ENCODE results near the gene SLC10A3.

SLC10A3 gene

GRCh38 chrX:154486396-154487207, 3.8 kb downstream of the SLC10A3 start, which contains the start of gene UBL4A:
Gene UBL4A, minus strand, starts transcription at chrX:154486615. Its CDS starts 31 bp downstream, at chrX:154486584.
- peak within 1 kb of the TSS; percentile 63 for H3K4me3 ChIP-seq (ENCODE audit: low read depth, low read length)
- POLR2A ChIA-PET = interaction anchor here (0.9 to 1.1 kb wide), 3 partner anchors 8 to 26 kb away, joined by 3 read pairs; partner anchors contain the start of gene LAGE3
- CTCF ChIA-PET = interaction anchor here (1.0 to 2.5 kb wide), 4 partner anchors 10 to 49 kb away, joined by 3 to 9 read pairs (median 4); no protein-coding TSS in a partner anchor
- DNase-seq (ENCODE audit: low read depth, low spot score) = no peak
- no peak for TF ChIP-seq CTCF (IDR thresholded peaks at IDR 0.05; ENCODE audit: insufficient read depth, low read length, missing control alignments)

- no peak for TF ChIP-seq CTCF (IDR thresholded peaks at IDR 0.05; ENCODE audit: insufficient read depth, low read length, missing control alignments)
- H3K4me3 ChIP-seq (ENCODE audit: low read depth, low read length) = peak overlapping the region; percentile 63
- ChIA-PET POLR2A (interaction anchor here (0.6 to 1.1 kb wide), 3 partner anchors 20 to 88 kb away, joined by 3 read pairs; partner anchors contain the start of gene RPL10), CTCF (interaction anchor here (1.0 to 2.5 kb wide), 3 partner anchors 10 to 50 kb away, joined by 4 to 9 read pairs (median 5); no protein-coding TSS in a partner anchor)
- no peak for DNase-seq (ENCODE audit: low read depth, low spot score)
Measured at GRCh38 chrX:154486052-154486395, 4.4 kb downstream of the SLC10A3 start.

- TF ChIP-seq CTCF (IDR thresholded peaks at IDR 0.05; ENCODE audit: insufficient read depth, low read length, missing control alignments) = no peak
- ChIA-PET POLR2A (interaction anchor here (0.6 to 1.1 kb wide), 4 partner anchors 12 to 87 kb away, joined by 3 read pairs; partner anchors contain the start of gene RPL10), CTCF (interaction anchor here (1.0 to 2.5 kb wide), 3 partner anchors 9 to 51 kb away, joined by 4 to 9 read pairs (median 5); no protein-coding TSS in a partner anchor)
- H3K4me3 ChIP-seq (ENCODE audit: low read depth, low read length) = peak overlapping the region; percentile 63
- no peak for DNase-seq (ENCODE audit: low read depth, low spot score)
Measured at GRCh38 chrX:154485150-154486051, 5.0 kb downstream of the SLC10A3 start.

- TF ChIP-seq CTCF (IDR thresholded peaks at IDR 0.05; ENCODE audit: insufficient read depth, low read length, missing control alignments) = no peak
- ChIA-PET POLR2A (interaction anchor here (0.8 kb wide), 1 partner anchor 11 kb away, joined by 3 read pairs; no protein-coding TSS in a partner anchor), CTCF (interaction anchor here (1.5 to 2.5 kb wide), 2 partner anchors 8 to 51 kb away, joined by 5 to 9 read pairs; no protein-coding TSS in a partner anchor)
- no peak overlapping the region for H3K4me3 ChIP-seq (ENCODE audit: low read depth, low read length)
- DNase-seq (ENCODE audit: low read depth, low spot score) = no peak
Measured at GRCh38 chrX:154484255-154485149, 5.9 kb downstream of the SLC10A3 start.

GRCh38 chrX:154483325-154483724, 7.1 kb downstream of the SLC10A3 start:
- TF ChIP-seq CTCF (IDR thresholded peaks at IDR 0.05; ENCODE audit: insufficient read depth, low read length, missing control alignments) = no peak

More at GRCh38 chrX:154483325-154483724, 7.1 kb downstream of the SLC10A3 start:
- DNase-seq (ENCODE audit: low read depth, low spot score) = no peak
- ChIA-PET POLR2A (no interaction called here), CTCF (interaction anchor here (0.6 kb wide), 1 partner anchor 43 kb away, joined by 3 read pairs; no protein-coding TSS in a partner anchor)
- H3K4me3 ChIP-seq (ENCODE audit: low read depth, low read length) = no peak overlapping the region

Measured in AG04449 (cell line).